Measurements from ENCODE around the gene MYO1G.
A peak's percentile ranks its signal among the peaks of the same experiment; 100 is the strongest.

The MYO1G gene

DNA sequence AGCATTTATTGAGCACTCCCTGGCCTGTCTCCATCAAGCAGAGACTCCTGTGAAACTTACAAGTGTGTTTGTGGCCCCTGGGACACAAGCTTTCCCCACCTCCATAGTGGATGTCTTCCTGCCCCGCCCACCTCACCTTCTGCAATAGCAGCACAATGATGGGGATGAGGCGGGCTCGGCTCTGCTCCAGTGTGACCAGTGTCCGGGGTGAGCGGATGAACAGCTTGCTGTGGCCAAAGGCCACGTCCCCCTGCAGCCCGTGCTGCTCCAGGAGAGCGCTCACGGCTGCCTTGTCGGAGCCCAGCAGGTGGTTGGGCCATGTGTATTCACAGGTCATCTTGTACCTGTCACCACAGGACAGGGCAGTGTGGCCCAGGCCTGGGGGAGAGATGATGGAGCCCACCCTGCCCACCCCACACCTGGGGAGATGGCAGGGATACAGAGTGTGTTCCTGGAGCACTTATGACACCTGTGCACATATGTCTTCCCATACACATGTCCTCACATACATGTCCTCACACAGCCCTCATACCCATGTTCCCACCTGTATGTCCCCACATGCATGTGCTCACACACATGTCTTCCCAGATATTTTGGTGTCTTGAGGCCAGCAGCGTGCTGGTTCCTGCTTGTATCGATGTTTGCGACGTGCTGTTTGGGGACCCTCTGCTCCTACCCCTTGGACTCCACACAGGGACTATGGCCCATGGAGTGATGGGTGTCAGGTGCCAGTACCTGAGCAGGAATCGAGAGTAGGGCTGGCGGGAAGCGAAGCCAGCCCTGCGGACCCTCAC is 12.7 kb downstream of the MYO1G start:
- DNase-seq = no peak

DNA sequence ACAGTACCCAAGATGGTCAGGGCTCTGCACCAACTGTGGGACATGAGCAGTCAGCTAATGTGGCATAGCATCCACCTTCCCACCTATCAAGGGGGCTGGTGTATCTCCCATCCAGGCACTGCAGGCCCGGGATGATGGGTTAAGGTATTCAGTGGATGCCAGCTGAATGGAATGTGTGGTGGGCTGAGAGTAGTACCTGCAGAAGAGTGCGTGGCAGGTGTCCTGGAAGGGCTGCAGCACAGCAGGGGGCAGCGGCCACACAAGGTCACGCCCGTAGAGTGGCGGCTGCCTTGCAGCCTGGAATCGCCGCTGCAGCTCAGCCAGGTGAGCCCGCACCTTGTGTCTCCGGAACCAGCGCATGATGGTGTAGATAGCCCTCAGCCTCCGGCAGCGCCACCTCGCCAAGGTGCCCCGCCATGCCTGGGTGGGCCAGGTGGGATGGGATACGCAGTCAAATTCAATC is 13.3 kb downstream of the MYO1G start:
- DNase-seq = no peak

DNA sequence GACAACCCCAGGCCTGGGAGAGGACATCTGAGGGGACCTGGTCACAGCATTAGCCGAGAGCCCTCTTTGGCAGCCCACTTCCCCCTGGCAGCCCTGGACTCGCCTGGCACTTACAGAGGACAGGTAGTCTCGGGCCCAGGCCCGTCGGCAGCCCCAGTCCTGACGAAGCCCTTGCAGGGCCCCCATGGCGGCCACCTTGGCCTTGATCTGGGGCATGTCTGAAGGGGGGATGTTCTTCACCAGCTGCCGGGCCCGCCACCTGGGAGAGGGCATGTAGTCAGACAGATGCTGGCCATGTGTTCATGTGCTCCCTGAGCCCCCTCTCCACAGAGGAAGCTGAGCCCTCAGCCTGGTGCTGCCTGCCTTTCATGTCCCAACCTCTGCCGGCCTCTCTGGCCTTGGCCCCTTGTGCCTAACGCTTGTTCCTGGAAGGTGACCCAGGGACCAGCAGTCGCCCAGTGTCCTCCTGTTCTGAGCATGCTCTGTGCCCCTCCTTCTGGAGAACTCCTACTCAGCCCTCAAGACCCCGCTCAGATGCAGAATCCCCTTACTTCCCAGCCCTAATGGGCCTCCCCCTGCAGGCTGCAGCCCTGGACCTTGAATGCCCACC is 13.9 kb downstream of the MYO1G start:
- no peak for DNase-seq

GRCh38 chr7:44964384-44964830 is 14.4 kb downstream of the MYO1G start:
- no peak for DNase-seq

- DNase-seq = no peak
These were observed 15.2 kb downstream of the MYO1G start for GRCh38 chr7:44963364-44964290.

GRCh38 chr7:44962483-44963251 is 16.1 kb downstream of the MYO1G start:
- DNase-seq = no peak

- DNase-seq = no peak
These were observed 16.9 kb downstream of the MYO1G start for GRCh38 chr7:44961844-44962482.

DNA sequence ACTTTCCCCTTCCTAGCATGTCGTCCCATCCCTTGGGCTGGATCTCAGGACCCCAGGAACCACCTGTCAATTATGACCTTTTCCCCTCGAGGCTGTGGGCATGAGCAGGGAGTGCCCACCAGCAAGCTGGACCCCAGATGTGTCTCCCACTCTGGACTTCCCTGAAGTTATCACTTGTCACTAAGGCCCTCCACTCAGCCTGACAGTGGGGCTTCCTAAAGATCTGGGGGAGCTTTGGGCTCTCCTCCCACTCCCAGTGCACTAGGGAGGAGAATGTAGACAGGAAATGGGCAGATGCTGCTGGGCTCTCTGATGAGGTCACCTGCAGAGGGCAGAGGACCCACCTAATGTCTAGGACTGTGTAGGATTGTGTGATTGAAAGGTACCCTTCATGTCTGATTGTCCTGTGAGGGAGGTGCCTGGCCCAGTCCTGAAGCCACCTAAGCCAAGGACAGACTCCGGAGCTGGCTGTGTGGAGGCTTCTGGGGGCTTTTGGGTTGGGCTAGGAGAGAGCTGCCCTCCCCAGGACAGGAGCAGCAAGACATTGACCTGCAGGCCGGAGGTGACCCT is 18.7 kb downstream of the MYO1G start:
- DNase-seq = no peak

GRCh38 chr7:44959433-44959951 is 19.3 kb downstream of the MYO1G start:
- peak; percentile 78 for DNase-seq

DNA sequence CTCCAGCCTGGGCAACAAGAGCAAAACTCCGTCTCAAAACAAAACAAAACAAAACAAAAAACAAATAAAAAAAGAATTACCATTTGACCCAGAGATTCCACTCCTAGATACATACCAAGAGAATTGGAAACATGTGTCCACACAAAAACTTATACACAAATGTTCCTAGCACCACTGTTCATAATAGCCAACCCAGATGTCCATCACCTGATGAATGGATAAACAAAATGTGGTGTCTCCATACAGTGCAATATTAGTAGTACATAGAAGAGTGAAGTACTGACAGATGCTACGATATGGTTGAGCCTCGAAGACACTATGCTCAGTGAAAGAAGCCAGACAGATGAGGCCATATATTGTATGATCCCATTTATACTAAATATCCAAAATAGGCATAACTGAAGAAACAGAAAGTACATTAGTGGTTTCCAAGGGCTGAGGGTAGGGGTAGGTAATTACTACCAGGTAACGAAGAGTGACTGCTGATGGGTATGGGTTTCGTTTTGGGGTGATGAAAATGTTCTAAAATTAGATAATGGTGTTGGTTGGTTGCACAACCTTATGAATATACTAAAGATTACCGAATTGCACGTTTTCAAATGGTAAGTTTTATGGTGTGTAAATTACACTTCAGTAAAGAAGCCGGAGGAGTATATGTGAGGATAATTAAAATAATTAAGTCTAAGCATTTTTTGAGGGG is 20.0 kb downstream of the MYO1G start:
- no peak for DNase-seq

DNA sequence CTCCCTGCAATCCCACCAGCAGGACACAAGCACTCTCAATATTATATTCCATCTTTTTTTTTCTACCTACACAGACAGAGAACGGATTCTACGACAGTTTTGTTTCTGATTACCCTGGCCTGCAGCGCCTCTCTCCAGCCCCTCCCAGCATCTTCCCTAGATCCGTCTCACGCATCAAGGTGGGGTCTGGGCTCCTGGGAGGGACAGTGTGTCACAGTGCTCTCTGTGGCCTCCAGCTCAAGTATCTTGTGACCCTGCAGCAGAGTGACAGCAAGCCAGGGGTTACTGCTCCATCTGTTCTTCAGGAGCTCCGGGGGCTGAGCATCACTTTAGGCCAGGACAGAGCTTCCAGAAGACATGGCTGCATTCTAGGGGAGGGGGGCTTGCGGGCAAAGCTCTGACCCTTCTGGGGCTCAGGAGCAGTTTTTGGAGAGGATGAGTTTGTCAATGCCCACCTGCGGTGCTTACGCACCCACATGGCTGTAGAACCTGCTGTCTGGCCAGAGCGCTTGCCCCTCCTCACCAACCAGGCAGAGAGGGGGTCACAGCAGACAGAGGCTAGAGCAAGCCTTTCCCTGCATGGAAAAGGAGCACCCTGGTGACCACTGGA is 22.6 kb downstream of the MYO1G start:
- DNase-seq = no peak

DNA sequence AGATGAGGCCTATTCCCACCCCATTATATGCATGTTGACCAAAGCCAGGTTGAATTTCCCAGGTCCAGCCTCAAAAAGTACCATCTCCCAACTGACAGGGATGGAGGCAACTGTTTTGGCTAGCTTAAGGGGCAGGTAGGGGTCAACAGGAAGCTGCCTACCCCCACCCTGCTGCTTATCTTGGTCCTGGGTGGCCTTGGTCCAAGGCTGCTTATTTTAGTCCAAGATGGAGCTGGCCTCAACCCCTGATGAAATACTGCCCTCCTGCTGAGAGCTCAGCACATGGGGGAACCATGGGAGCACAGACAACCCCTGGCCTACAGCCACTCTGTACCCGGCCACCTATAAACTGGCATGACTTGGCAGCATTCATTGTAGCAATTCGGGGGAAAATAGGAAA is 23.1 kb downstream of the MYO1G start:
- DNase-seq = no peak

DNA sequence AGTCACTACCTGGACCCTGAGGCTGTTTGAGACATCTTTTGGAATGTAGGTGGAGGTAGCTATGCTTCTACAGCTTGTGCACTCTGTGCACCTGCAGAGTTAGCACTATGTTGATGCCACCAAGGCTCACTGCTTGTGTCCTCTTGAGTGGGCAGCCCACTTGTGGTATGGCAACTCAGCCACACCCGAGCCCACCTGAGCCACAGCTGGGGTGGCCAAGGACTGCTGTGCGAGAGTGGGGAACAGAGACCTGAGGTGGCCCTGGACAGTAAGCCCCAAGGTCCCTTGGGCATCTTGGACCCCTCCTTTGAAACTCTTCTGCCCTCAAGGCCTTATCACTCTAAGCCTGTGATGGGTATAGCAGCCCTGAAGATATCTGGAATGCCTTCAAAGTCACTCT is 25.7 kb downstream of the MYO1G start:
- no peak for DNase-seq

- no peak for DNase-seq
These were observed 29.5 kb downstream of the MYO1G start for GRCh38 chr7:44949303-44949702.

DNA sequence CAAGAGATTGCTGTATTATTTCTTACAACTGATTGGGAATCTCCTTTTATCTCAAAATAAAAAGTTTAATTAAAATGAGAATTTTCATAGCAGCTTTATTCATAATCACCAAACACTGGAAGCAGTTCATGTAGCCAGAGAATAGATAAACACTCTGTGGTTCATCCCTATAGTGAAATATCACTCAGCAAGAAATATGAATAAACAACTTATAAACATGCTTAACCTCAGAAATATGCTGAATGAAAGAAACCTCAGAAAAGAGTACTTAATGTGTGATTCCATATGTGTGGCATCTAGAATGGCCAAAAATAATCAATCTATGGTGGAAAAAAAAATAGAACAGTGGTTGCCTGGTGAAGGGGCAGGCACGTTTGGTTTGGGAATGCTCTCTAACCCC is 33.3 kb downstream of the MYO1G start:
- DNase-seq = no peak

DNA sequence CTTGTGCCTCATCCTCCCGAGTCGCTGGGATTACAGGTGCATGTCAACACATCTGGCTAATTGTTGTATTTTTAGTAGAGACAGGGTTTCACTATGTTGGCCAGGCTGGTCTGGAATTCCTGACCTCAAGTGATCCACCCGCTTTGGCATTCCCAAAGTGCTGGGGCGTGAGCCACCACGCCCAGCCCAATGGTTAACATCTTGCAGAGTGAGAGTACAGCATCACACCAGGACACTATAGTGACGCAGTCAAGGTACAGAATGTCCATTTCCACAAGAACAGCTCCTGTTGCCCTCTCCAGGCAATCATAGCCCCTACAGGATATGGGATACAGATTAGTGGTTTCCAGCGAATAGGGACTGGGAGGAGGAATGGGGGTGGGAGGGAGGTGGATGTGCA is 34.0 kb downstream of the MYO1G start:
- DNase-seq = no peak

DNA sequence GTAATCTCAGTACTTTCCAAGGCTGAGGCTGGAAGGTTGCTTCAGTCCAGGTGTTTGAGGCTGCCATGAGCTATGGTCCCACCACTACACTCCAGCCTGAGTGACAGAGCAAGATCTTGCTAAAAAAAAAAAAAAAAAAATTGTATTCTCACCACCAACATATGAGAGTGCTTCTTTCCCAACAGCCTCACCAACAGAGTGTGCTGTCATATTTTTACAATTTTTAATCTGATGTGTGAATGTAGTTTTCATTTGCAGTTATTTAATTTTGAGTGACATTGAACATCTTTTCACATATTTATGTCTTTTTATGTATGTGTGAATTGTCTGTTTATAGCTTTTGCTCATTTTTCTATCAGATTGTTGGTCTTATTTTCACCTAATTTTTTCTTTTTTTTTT is 35.2 kb downstream of the MYO1G start:
- no peak for DNase-seq

DNA sequence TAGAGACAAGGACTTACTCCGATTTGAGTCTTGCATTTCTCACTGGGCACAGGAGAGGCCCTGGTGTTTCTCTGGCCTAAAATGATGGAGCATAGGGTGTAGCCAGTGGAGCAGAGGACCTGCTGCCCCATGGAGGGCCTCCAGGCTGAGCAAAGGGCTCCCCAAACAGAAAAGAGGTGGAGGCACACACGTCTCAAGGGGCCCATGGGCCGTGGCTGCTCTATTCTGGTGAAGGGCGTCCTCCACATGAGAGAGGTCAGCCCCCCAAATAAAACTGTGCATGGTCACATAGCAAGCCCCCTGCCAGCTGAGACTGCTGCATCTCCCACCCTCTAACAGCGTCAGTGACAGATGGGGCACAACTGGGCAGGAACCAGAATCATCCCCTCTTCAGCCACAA is 41.4 kb downstream of the MYO1G start:
- no peak for DNase-seq

DNA sequence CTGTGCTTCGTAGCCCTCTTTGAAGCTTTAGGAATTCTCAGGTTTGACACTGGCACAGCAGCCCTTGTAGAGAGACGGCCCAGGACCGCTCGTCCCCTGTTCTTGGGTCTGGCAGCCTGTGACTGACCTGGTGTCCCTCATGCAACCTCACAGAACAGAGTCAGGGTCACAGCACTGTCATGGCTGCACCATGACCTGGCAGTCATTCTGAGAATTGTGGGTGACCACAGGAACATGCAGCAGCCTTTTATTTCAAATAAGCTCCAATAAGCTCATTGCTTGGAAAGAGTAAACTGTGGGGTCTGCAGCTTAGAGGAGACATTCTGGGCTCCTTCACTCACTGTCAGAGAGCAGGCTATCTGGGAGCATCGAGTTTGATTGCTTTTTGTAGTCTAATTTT is 42.5 kb downstream of the MYO1G start:
- no peak for DNase-seq

DNA sequence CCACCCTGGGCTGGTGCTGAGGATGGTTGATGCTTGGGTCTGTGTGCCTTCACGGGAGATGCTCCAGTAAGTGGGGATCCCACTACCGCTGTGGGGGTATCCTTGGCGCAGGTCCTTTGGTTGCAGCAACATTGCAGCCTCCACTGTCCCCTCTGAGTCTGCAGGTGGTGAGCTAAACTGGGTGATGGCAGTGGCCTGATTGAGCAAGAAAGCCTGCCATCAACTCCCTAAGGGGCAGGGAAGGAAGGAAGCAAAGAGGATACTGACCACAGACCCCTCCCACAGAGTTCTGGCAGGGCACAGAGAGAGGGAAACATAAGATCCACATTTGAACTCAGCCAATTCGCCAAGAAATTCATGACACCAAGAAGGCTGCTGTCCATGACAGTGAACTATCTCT is 43.2 kb downstream of the MYO1G start:
- no peak for DNase-seq

All from central memory CD4-positive, alpha-beta T cell (primary cell).